Neural progenitor cell (in vitro differentiated cells): ENCODE measurements around the gene WDR37.

Experiments used
- CTCF ChIP-seq: fragments of 200-600 bp; sonication (generic); IDR thresholded peaks from 2 replicates; pipeline ENCODE4 v1.5.1; 2017; ENCODE audit warnings: antibody characterized with exemption, mild to moderate bottlenecking
- EZH2 ChIP-seq: fragments of 200-600 bp; sonication (generic); IDR thresholded peaks from 2 replicates; pipeline ENCODE4 v1.6.1; 2017; ENCODE audit warnings: antibody characterized with exemption, mild to moderate bottlenecking, moderate library complexity
- EZH2phosphoT487 ChIP-seq: fragments of 200-600 bp; sonication (generic); IDR thresholded peaks from 2 replicates; pipeline ENCODE4 v1.6.1; 2017; ENCODE audit warnings: antibody characterized with exemption

GRCh38 chr10:1156616-1156886 is 100.4 kb downstream of the WDR37 start:
- TF ChIP-seq CTCF (no peak), EZH2phosphoT487 (no peak), EZH2 (no peak)
